GM19468 (cell line): Measurements from ENCODE around the gene SPOPL.
A peak's percentile ranks its signal among the peaks of the same experiment; 100 is the strongest.

ENCODE experiments used
- ATAC-seq: cut with Tn5 transposase; IDR thresholded peaks from one replicate; pipeline ENCODE4 v1.9.1; 2021; ENCODE audit warnings: mild to moderate bottlenecking, moderate library complexity, moderate number of reproducible peaks; ENCODE audit not compliant: unreplicated experiment; ENCODE audit errors: extremely low read depth

SPOPL gene

GRCh38 chr2:138493334-138493733, 8.2 kb upstream of the SPOPL start:
- ATAC-seq: no peak

GRCh38 chr2:138494265-138494966, 7.2 kb upstream of the SPOPL start:
- no peak for ATAC-seq

GRCh38 chr2:138495384-138495783, 6.2 kb upstream of the SPOPL start:
- ATAC-seq: no peak

DNA sequence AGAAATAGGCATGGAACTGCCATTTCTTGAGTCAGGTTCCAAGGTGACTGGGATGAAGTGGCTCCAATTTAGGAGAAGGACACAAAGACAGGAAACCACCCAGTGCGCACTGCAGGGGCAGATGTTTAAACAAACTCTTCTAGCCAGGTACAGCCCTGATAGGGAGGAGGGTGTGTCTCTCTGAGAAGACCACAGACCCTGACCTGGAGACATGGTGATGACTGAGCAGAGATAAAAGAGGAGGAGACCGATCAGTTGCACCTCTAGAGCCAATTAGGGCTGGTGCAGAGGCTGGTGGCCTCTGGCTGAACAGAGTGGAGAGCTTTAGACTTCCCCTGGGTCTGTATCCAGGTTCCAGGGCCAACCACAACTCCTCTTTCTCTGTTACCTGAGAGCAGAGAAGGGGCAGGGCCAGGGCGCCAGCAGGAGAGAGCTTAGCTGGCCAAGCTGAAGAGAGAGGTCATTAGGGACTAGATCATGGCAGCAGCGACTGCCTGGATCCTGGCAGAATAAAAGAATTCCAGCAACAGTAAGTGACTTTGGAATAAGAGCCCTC, 5.4 kb upstream of the SPOPL start:
- ATAC-seq: no peak

DNA sequence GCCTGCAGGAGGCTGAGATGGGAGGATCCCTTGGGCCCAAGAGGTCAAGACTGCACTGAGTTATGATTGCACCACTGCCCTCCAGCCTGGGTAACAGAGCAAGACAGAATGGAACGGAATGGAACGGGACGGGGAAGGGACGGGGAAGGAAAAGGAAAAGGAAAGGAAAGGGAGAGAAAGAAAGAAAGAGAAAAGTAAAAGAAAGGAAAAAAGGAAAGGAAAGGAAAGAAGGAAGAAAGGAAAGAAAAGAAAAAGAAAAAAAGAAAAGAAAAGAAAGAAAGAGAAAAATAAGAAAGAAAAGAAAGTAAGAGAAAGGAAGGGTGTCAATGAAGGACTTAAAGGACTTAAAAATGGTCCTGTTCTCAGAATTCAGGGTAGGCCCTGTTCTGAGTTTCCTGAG, 4.3 kb upstream of the SPOPL start:
- no peak for ATAC-seq

DNA sequence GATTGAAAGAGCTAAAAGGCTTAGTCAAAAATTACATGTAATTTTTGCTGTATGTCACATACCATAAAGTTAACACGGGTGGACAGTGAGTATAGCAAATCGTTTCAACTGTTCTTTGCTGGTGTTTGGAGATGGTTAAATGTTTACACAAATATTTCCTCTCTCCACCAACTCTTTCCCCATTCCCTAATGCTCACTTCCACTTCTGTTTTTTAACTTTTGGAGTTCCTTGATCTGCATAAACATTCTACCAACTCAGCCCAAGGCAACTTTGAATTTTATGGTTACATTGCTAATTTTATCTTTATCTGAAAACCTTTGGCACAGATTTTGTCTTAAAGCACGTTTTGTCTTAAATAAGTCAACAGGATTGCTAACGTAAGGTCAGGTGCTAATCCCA, 1.9 kb upstream of the SPOPL start:
- no peak for ATAC-seq

DNA sequence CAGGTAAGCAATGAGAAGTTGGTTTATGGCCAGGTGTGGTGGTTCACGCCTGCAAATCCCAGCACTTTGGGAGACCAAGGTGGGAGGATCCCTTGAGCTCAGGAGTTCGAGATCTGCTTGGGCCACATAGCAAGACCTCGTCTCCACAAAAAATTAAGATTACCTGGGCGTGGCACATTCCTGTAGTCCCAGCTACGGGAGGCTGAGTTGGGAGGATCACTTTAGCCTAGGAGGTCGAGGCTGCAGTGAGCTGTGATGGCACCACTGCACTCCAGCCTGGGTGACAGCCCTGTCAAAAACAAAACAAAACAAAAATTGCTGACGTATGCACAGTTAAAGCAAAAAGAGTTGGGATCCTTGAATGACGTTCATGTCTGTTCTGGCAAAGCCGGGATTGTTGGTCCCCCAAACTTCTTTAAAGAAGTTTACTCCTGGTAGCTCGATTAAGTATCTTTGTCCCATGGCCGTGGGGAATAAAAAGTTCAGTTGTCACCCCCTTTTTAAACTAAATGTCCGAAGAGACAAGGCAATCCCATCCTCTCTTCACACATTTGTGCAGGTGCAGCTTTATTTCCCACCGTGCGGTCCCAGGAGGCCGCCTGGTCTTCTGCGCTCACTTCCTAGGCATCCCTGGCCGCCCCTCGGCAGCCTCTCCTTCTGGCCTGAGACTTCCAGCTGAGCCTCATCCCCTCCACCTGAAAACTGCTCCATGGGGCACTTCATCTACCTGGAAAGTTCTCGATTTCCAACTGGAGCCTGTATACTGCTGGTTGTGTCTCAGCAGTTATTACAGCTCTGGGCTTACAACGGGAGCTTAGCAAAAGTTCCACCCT, 762 bp upstream of the SPOPL start:
- ATAC-seq: no peak

- ATAC-seq: peak; percentile 13
Measured at GRCh38 chr2:138502255-138503086, 901 bp downstream of the SPOPL start.

DNA sequence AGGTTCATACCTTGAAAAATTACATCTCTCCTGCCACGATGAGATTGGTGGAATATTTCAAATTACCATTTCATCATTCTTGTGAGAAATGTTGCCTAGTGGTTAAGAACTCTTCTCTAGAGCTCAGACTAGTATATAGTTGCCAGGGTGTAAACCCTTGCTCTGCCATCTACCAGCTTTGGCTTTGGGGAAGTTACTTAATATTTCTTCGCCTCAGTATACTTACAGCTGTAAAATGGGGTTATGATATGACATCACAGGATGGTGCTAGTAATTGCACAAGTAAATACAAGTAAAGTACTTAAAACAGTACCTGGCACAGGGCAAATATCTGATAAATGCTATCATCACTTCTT, 1.5 kb downstream of the SPOPL start:
- no peak for ATAC-seq

DNA sequence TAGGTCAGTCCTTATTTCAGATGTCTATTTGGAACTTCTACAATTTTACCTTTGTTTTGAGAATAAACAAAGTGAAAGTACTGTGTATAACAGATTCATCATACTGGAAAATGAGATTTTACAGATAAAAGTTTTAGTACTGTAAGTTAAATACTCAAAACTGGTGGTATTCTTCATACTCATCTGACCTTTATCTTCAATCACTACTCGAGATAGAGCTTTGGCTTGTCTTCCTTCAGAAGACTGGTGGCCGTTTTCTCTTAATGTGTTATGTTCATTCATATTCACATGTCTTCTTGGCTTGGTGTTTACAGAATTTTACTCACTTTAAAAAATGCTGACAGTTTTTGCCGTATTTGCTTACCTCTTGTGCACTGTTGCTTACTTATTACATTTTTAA, 2.1 kb downstream of the SPOPL start:
- no peak for ATAC-seq

DNA sequence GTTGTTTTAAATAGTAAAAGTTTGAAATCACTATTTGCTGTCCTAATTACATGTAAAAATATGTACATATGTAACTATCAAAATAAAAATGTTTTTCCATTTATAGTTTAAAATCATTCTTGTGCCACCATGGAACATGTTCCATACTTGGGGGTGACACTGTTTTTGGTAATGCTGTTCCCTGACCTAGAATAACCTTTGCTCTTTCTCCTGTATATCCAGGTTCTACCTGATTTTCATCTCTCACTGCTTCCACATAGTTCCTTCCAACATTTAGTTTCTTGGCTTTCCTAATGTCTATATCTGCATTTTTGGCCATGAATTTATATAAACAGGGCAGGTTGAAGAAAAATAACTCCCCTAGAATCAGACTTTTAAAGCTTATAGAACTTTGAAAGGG, 2.5 kb downstream of the SPOPL start:
- no peak for ATAC-seq

- no peak for ATAC-seq
Measured at GRCh38 chr2:138504546-138505235, 3.1 kb downstream of the SPOPL start.

- no peak for ATAC-seq
Measured at GRCh38 chr2:138507267-138507666, 5.7 kb downstream of the SPOPL start.

- no peak for ATAC-seq
Measured at GRCh38 chr2:138510319-138510718, 8.7 kb downstream of the SPOPL start.

DNA sequence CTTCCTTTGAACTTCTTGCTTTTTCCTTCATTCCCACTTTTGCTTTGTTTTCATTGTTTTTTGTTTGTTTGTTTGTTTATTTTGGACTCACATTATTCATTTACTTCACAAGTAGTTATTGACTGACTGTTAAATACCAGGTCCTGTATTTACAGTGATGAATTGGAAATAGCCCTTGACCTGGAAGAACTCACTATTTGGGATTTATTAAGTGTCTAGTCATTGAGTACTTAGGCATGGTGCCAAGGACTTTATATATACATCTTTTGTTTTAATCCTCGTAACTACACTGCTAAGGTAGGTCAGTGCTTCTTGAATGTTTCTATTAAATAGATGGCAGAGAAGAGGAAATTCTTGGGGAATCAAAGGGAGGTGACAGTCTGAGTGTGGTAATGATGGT, 11.1 kb downstream of the SPOPL start:
- ATAC-seq: no peak

DNA sequence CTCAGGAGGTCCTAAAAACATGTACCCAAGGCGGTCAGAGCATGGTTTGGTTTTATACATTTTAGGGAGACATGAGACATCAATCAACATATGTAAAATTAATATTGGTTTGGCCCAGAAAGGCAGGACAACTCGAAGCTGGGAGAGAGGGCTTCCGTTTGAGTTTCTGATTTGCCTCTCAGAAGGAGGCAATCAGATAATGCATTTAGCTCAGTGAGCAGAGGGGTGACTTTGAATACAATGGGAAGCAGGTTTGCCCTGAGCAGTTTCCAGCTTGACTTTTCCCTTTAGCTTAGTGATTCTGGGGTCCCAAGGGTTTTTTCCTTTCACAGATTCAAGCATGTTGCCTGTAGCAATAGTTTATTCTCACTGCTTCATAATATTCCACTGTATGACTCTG, 12.6 kb downstream of the SPOPL start:
- ATAC-seq: no peak

DNA sequence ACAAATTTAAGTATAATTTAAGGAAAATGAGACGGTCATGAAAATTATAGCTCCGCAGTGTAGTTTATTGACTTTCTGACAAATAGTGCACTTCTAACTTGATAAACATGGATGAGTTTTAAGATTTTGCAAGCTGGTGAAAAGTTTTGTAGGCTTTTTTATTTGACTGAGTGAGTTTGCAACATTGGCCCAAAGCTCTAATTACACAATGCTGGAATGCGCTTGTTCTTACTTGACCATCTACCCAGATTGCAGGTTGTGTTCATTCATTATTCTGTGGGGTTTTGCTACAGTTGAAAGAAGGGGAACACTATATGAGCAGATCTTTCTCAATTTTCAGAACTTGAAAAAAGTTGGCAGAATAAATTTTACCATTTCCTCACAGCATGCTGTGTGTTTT, 13.5 kb downstream of the SPOPL start:
- ATAC-seq: no peak

- no peak for ATAC-seq
Measured at GRCh38 chr2:138516030-138516704, 14.6 kb downstream of the SPOPL start.

GRCh38 chr2:138518860-138519259, 17.3 kb downstream of the SPOPL start:
- no peak for ATAC-seq

- no peak for ATAC-seq
Measured at GRCh38 chr2:138521821-138522220, 20.3 kb downstream of the SPOPL start.
